ENCODE measurements around the gene NBAS. TPM values are rescaled to one million over a fixed set of nuclear protein-coding genes. Genes with fewer than 3 reads are reported as not detected.
A peak's percentile ranks its signal among the peaks of the same experiment; 100 is the strongest.

The NBAS gene
- total and polyA plus RNA-seq, 2 of the 4 experiments (the other 2 are of a cell fraction), result 22.3 to 105 TPM

GRCh38 chr2:15389895-15390294 is 171.2 kb downstream of the NBAS start:
- Histone ChIP-seq H2BK15ac (ENCODE audit: low read depth, low read length) (no peak overlapping the region), H3K4me3 (ENCODE audit: insufficient read depth, low read depth, low read length) (no peak overlapping the region), H3K4ac (ENCODE audit: low read depth, low read length) (no peak overlapping the region), H2AK5ac (ENCODE audit: low read depth, low read length) (no peak overlapping the region), H3K79me1 (ENCODE audit: low read depth in 1 of 2, low read length in 2 of 2) (no peaks in the 10 kb centered on the region; a peak in 1 of 4 replicates), H3K27me3 (ENCODE audit: control insufficient read depth, insufficient read depth, low read length) (no peaks in the 10 kb centered on the region), H3K9me1 (ENCODE audit: insufficient read depth, low read length) (no peaks in the 10 kb centered on the region), H4K20me1 (ENCODE audit: insufficient read depth, low read length) (no peaks in the 10 kb centered on the region), H3K36me3 (ENCODE audit: control insufficient read depth, insufficient read depth, low read length) (peaks cover 4% of the 10 kb centered on the region; the same call in 1 of the 2 replicates), H3K14ac (replicated peaks; ENCODE audit: low read depth, low read length) (no peak overlapping the region; the same call in 1 of the 2 replicates), H3K4me2 (ENCODE audit: low read depth, low read length) (no peak overlapping the region), H4K5ac (ENCODE audit: low read depth, low read length) (no peak overlapping the region), H3K9ac (ENCODE audit: low read depth, low read length) (no peak overlapping the region), H3K9me3 (ENCODE audit: control insufficient read depth, insufficient read depth, low read length) (no peaks in the 10 kb centered on the region), H2AFZ (replicated peaks; ENCODE audit: low read length, poor library complexity) (no peak overlapping the region), H3K27ac (ENCODE audit: insufficient read depth, low read length) (no peak overlapping the region), H2AK9ac (replicated peaks; ENCODE audit: low read depth, low read length, poor library complexity) (peak overlapping the region; percentile 37), H2BK5ac (ENCODE audit: low read depth, low read length, poor library complexity, severe bottlenecking) (no peak overlapping the region), H3K4me1 (ENCODE audit: control insufficient read depth, insufficient read depth, low read length) (no peaks in the 10 kb centered on the region), H2BK120ac (ENCODE audit: low read depth, low read length) (no peak overlapping the region), H2BK20ac (ENCODE audit: low read depth, low read length) (no peak overlapping the region), H3K18ac (ENCODE audit: low read depth, low read length) (no peak overlapping the region), H3K23ac (ENCODE audit: low read depth, low read length) (no peak overlapping the region), H3K56ac (ENCODE audit: extremely low read depth, insufficient read depth, low read length) (no peak overlapping the region), H4K8ac (ENCODE audit: low read depth in 2 of 2, low read length in 2 of 2) (no peak overlapping the region), H4K91ac (ENCODE audit: insufficient read depth, low read depth, low read length) (no peak overlapping the region)
- no CpG with 5 or more reads among the region's 3 CpGs for WGBS, 2 experiments (ENCODE audit: extremely low coverage in 2 of 2, insufficient read length in 1 of 2)
- intact Hi-C loops (cut with micrococcal nuclease), result no loop called here
- dilution Hi-C loops (cut with HindIII; ENCODE audit: low sequenced_read_pairs, unreplicated experiment), result no loop called here
- no peak for DNase-seq
- ChIA-PET CTCF (no interaction called here), POLR2A (ENCODE audit: unreplicated experiment) (no interaction called here)
- in situ Hi-C loops (cut with MboI; ENCODE audit: low sequenced_read_pairs), result no loop called here
- no TSS peak for BruUV-seq (replicated peaks)
- TF ChIP-seq SMC3 (IDR thresholded peaks at IDR 0.05; ENCODE audit: low read depth, low read length) (no peak), RCOR1 (IDR thresholded peaks at IDR 0.05; ENCODE audit: insufficient replicate concordance, low read length) (no peak), ELK1 (IDR thresholded peaks at IDR 0.05; ENCODE audit: borderline replicate concordance, low read depth, low read length) (no peak), BHLHE40 (IDR thresholded peaks at IDR 0.05; ENCODE audit: low read depth, low read length) (no peak), CHD1 (IDR thresholded peaks at IDR 0.05; ENCODE audit: low read depth, low read length) (no peak), MAFK (IDR thresholded peaks at IDR 0.05; ENCODE audit: low read depth, low read length) (no peak), USF2 (IDR thresholded peaks at IDR 0.05; ENCODE audit: low read depth, low read length) (no peak), POLR2A (IDR thresholded peaks at IDR 0.05; ENCODE audit: low read depth, low read length) (no peak), MAZ (IDR thresholded peaks at IDR 0.05; ENCODE audit: borderline replicate concordance, low read depth, low read length) (no peak), RAD21 (IDR thresholded peaks at IDR 0.05; ENCODE audit: low read length) (no peak)
- no peak for ATAC-seq (ENCODE audit: low read depth)

All from IMR-90 (cell line).